Upper lobe of left lung (tissue), 6 donors: Measurements from ENCODE around the gene SMG5. TPM values are rescaled to one million over a fixed set of nuclear protein-coding genes. Genes with fewer than 3 reads are reported as not detected.

ENCODE experiments used
- ATAC-seq, 2 donors: fragments of 200-7000 bp; cut with Tn5 transposase; one replicate each; pipeline ENCODE4 v1.9.1; 2022; ENCODE audit warnings: mild to moderate bottlenecking in 2 of 2, moderate library complexity in 2 of 2; ENCODE audit not compliant: low FRiP score in 2 of 2
- DNase-seq, 2 donors: peaks; one replicate each; pipeline ENCODE4 v3.0.0-alpha.2; 2019 to 2020
- H3K27ac ChIP-seq, 4 donors: fragments of 200-600 bp; sonication (generic); one replicate each; pipeline ENCODE4 v1.5.1; 2016 to 2019
- H3K27me3 ChIP-seq, 4 donors: fragments of 200-600 bp; sonication (generic); one replicate each; pipeline ENCODE4 v1.5.1; 2017 to 2019
- H3K36me3 ChIP-seq, 4 donors: fragments of 200-600 bp; sonication (generic); one replicate each; pipeline ENCODE4 v1.5.1; 2016 to 2019
- H3K4me1 ChIP-seq, 4 donors: fragments of 200-600 bp; sonication (generic); one replicate each; pipeline ENCODE4 v1.5.1; 2018 to 2019
- H3K4me3 ChIP-seq, 4 donors: fragments of 200-600 bp; sonication (generic); one replicate each; pipeline ENCODE4 v1.5.1; 2017 to 2019; ENCODE audit warnings: mild to moderate bottlenecking in 2 of 4, moderate library complexity in 1 of 4
- H3K9me3 ChIP-seq, 4 donors: fragments of 200-600 bp; sonication (generic); one replicate each; pipeline ENCODE4 v1.5.1; 2018 to 2019
- EP300 ChIP-seq, 4 donors: sonication (generic); formaldehyde crosslinking; IDR thresholded peaks; one replicate each; pipeline ENCODE4 v1.5.1; 2017; ENCODE audit warnings: antibody characterized with exemption in 4 of 4, control low read depth in 2 of 4
- POLR2A ChIP-seq, 4 donors: fragments of 450-650 bp; IDR thresholded peaks; one replicate each; pipeline ENCODE4 v1.5.1; 2016 to 2017; ENCODE audit warnings: antibody characterized with exemption in 4 of 4, mild to moderate bottlenecking in 2 of 4
- POLR2AphosphoS5 ChIP-seq, 2 donors: sonication (generic); formaldehyde crosslinking; IDR thresholded peaks; one replicate each; pipeline ENCODE4 v1.5.1; 2017; ENCODE audit warnings: antibody characterized with exemption in 2 of 2
- WGBS, 2 donors: methylation state at CpG; one replicate each; pipeline ENCODE4 v1.1.5; 2017 to 2018; 5-methylcytosine and 5-hydroxymethylcytosine counted together
- total RNA-seq, 6 donors: library from RNA; depleted of rRNA in 4 of 6; stranded (reverse); fragments of >200 nt in 4 of 6; gene quantifications; one replicate each; pipeline versions ENCODE4 v1.1.0 to v1.2.1, GENCODE V29; 2016 to 2021
- TF ChIP-seq, protein P1 (sequence below), 6 experiments: fragments of 450-650 bp in 4 of 6; fragments of 200-600 bp in 2 of 6; sonication (generic) in 2 of 6; IDR thresholded peaks; one replicate each; pipeline ENCODE4 v1.5.1; 2016 to 2019; ENCODE audit warnings: antibody characterized with exemption in 6 of 6
- donor health status: DM: no; HTN: no; CAD: no; lungs with moderate emphysema.
- donor health status: DM: no; HTN: yes; CAD: no; lungs with severe emphysema.

The SMG5 gene
- total RNA-seq, 6 donors from 2014 or later, result 52.3 to 136 (median 69.1) TPM

DNA sequence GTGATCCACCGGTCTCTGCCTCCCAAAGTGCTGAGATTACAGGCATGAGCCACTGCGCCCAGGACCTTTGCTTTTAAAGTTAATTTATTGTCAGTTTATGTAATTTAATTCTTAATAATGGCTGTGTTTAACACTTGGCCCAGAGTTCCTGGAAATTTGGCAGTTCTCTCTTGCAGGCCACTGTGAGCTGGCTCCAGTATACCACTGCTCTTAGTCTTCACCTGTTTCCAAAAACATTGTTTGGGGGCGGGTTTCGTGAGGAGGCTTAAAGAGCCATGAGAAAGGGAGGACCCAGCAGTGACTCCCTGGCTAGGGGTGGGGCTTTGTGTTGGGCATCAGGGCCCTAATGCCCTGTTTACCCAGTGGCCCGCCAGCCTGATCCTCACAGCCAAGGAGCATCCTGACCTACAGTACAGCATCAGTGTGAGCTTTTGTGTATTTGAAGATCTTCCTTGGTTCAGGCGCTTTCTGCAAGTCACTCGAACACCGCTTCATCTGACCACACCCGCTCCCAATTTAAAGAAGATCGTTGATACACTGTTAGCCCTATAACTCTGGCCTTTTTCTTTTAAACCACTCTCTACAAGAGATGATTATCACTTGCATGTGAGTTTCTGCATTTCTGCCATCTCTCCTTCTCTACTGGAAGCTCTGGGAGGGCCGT lies 52.7 kb downstream of the SMG5 start:
- Histone ChIP-seq H3K9me3 (no peaks in the 10 kb centered on the region), H3K36me3 (peaks cover 16 to 48% (median 31%) of the 10 kb centered on the region in 4 donors), H3K4me3 (no peak overlapping the region), H3K27me3 (no peaks in the 10 kb centered on the region), H3K27ac (no peak overlapping the region), H3K4me1 (peaks cover 0 to 7% (median 2%) of the 10 kb centered on the region in 4 donors)
- TF ChIP-seq POLR2AphosphoS5 (IDR thresholded peaks at IDR 0.05) (no peak), EP300 (IDR thresholded peaks at IDR 0.05) (no peak), POLR2A (IDR thresholded peaks at IDR 0.05) (no peak)
- TF ChIP-seq, protein P1, sequence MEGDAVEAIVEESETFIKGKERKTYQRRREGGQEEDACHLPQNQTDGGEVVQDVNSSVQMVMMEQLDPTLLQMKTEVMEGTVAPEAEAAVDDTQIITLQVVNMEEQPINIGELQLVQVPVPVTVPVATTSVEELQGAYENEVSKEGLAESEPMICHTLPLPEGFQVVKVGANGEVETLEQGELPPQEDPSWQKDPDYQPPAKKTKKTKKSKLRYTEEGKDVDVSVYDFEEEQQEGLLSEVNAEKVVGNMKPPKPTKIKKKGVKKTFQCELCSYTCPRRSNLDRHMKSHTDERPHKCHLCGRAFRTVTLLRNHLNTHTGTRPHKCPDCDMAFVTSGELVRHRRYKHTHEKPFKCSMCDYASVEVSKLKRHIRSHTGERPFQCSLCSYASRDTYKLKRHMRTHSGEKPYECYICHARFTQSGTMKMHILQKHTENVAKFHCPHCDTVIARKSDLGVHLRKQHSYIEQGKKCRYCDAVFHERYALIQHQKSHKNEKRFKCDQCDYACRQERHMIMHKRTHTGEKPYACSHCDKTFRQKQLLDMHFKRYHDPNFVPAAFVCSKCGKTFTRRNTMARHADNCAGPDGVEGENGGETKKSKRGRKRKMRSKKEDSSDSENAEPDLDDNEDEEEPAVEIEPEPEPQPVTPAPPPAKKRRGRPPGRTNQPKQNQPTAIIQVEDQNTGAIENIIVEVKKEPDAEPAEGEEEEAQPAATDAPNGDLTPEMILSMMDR (IDR thresholded peaks at IDR 0.05), result no peak
- DNase-seq, result no peak
- ATAC-seq, result no peak
- 93 to 99% methylated on average over 11 of the region's 11 CpGs for WGBS, 2 donors

DNA sequence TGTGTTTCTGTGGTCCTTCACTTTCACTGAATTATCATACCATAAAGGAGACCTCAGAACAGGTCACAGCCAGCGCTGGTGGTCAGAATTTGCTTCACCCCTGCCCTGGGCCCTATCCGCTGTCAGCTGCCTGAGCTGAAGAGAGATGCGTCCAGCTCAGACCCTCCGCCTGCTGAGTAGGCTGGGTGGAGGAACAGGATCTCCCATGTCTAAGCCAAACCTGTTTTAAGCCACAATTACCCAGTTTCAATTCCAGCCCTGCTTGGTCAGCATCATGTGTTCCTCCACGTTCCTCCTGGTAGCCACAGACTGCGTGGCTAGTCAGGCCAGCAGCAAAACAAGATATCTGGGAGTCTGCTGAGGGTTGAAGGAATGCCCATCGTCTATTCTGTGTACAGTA lies 54.1 kb downstream of the SMG5 start:
- TF ChIP-seq, protein P1 (IDR thresholded peaks at IDR 0.05), result no peak
- TF ChIP-seq POLR2A (IDR thresholded peaks at IDR 0.05), result no peak
- TF ChIP-seq EP300 (IDR thresholded peaks at IDR 0.05), result no peak
- no peak for TF ChIP-seq POLR2AphosphoS5 (IDR thresholded peaks at IDR 0.05)
- H3K4me1 ChIP-seq, result peaks cover 0 to 11% (median 3%) of the 10 kb centered on the region in 4 donors
- peak overlapping the region in 1 of 4 donors; percentile 21 for H3K27ac ChIP-seq
- no peak overlapping the region for H3K4me3 ChIP-seq
- no peaks in the 10 kb centered on the region for H3K27me3 ChIP-seq
- ATAC-seq (no peak), DNase-seq (no peak)
- H3K36me3 ChIP-seq, result peaks cover 7 to 38% (median 24%) of the 10 kb centered on the region in 4 donors
- H3K9me3 ChIP-seq, result no peaks in the 10 kb centered on the region
- 62 to 72% methylated on average over 7 of the region's 7 CpGs for WGBS, 2 donors

DNA sequence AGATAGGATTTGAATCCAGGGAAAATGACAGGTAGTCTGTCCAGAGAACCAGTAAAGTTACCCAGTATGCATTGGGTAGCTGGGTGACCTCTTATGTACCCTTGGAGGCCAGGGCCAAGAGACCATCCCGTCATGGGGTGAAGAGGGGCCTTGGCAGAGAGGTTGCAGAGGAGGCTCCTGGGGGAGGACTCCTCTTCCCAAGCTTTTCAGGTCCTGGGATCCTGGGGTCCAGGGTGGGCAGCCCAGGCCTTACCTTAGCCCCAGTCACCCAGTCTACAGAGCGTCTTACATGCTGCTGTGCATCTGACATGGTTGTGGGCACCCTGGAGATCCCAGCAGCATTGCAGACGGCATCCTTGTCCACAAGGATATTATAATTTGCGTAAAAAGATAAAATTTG lies 55.8 kb downstream of the SMG5 start:
- no peaks in the 10 kb centered on the region for H3K9me3 ChIP-seq
- no peak overlapping the region for H3K27ac ChIP-seq
- H3K36me3 ChIP-seq, result peaks cover 18 to 54% (median 37%) of the 10 kb centered on the region in 4 donors
- H3K4me1 ChIP-seq, result peaks cover 0 to 11% (median 3%) of the 10 kb centered on the region in 4 donors
- H3K4me3 ChIP-seq, result no peak overlapping the region
- 89 to 95% methylated on average over 4 of the region's 4 CpGs for WGBS, 2 donors
- no peak for DNase-seq
- H3K27me3 ChIP-seq, result no peaks in the 10 kb centered on the region
- TF ChIP-seq POLR2A (IDR thresholded peaks at IDR 0.05) (no peak), POLR2AphosphoS5 (IDR thresholded peaks at IDR 0.05) (no peak), EP300 (IDR thresholded peaks at IDR 0.05) (no peak)
- TF ChIP-seq, protein P1 (IDR thresholded peaks at IDR 0.05), result no peak
- ATAC-seq, result no peak

DNA sequence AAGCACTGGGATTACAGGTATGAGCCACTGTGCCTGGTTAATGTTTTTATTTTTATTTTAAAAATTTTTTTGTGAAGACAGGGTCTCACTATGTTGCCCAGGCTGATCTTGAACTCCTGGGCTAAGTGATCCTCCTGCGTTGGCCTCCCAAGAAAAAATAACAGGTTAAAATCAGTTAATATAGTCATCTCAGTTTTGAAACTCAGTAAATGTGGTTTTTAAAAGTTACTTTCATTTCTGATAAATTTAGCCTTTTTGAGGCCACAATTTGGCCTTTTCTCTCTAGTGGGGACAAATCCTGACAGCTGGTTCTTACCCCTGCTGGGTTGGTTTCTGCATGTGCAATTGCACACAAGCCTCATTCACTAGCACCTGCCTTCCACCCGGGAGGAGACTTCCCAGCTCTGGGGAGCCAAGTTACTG lies 56.5 kb downstream of the SMG5 start:
- no peaks in the 10 kb centered on the region for H3K9me3 ChIP-seq
- H3K36me3 ChIP-seq, result peaks cover 19 to 61% (median 42%) of the 10 kb centered on the region in 4 donors
- DNase-seq (no peak), ATAC-seq (no peak)
- no peak overlapping the region for H3K27ac ChIP-seq
- H3K4me3 ChIP-seq, result no peak overlapping the region
- no peaks in the 10 kb centered on the region for H3K27me3 ChIP-seq
- TF ChIP-seq, protein P1 (IDR thresholded peaks at IDR 0.05), result no peak
- 66 to 77% methylated on average over 2 of the region's 2 CpGs for WGBS, 2 donors
- peaks cover 0 to 16% (median 3%) of the 10 kb centered on the region in 4 donors for H3K4me1 ChIP-seq

DNA sequence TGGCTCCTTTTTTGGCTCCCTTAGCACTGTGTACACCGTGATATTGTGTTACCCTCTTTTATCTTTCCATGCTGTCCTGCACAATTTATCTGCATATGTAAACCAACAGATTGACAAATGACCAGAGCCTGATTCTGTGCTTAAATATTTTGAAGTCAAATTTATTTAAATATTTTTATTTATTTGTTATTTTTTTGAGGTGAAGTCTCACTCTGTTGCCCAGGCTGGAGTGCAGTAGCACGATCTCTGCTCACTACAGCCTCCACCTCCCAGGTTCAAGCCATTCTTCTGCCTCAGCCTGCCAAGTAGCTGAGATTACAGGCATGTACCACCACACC lies 57.0 kb downstream of the SMG5 start:
- no peak for TF ChIP-seq POLR2A (IDR thresholded peaks at IDR 0.05)
- TF ChIP-seq, protein P1 (IDR thresholded peaks at IDR 0.05), result no peak
- TF ChIP-seq POLR2AphosphoS5 (IDR thresholded peaks at IDR 0.05), result no peak
- 13 to 15% methylated on average over 2 of the region's 2 CpGs for WGBS, 2 donors
- H3K27ac ChIP-seq, result no peak overlapping the region
- H3K9me3 ChIP-seq, result no peaks in the 10 kb centered on the region
- H3K27me3 ChIP-seq, result no peaks in the 10 kb centered on the region
- H3K4me3 ChIP-seq, result no peak overlapping the region
- H3K36me3 ChIP-seq, result peaks cover 22 to 66% (median 44%) of the 10 kb centered on the region in 4 donors
- ATAC-seq (no peak), DNase-seq (no peak)
- H3K4me1 ChIP-seq, result peaks cover 0 to 18% (median 4%) of the 10 kb centered on the region in 4 donors
